Caco-2 (cell line): Measurements from ENCODE around the gene PLA2G4F. TPM values are rescaled to one million over a fixed set of nuclear protein-coding genes. Genes with fewer than 3 reads are reported as not detected.

Source experiments
- BruUV-seq: library from RNA; stranded (reverse); fragments of 400-500 nt; replicated peaks from 2 replicates; lab custom pipeline; 2021; lab: Mats Ljungman, UMichigan
- CTCF ChIA-PET: fragments of 300-600 bp; sonication (Branson Sonifier 250); formaldehyde crosslinking; loops from one replicate; lab custom pipeline; 2022; ENCODE audit warnings: antibody characterized with exemption; lab: Charles Lee
- POLR2A ChIA-PET: fragments of 300-600 bp; sonication (Branson Sonifier 250); formaldehyde crosslinking; loops from one replicate; lab custom pipeline; 2022; ENCODE audit warnings: antibody characterized with exemption; lab: Charles Lee
- DNase-seq, 2 experiments: peaks; one replicate each; pipeline versions ENCODE4 v3.0.0 to v3.0.0-alpha.2; 2020 to 2022
- H3K27me3 ChIP-seq: replicated peaks from 2 replicates; pipeline ENCODE4 v1.6.0; 2011; ENCODE audit warnings: low read length; ENCODE audit not compliant: control insufficient read depth, insufficient read depth
- H3K36me3 ChIP-seq: 2 replicates; pipeline ENCODE4 v1.5.1; 2011; ENCODE audit warnings: low read length; ENCODE audit not compliant: control insufficient read depth, insufficient read depth
- H3K4me1 ChIP-seq: fragments of 250-450 bp; sonication (Bioruptor Pico); 2 replicates; pipeline ENCODE4 v1.5.1; 2020; ENCODE audit warnings: mild to moderate bottlenecking
- H3K4me3 ChIP-seq: 2 replicates; pipeline ENCODE4 v1.5.1; 2011; ENCODE audit warnings: low read depth, mild to moderate bottlenecking, control low read depth, low read length
- H3K9me3 ChIP-seq: fragments of 250-450 bp; sonication (Bioruptor Pico); 2 replicates; pipeline ENCODE4 v1.5.1; 2020; ENCODE audit warnings: mild to moderate bottlenecking, moderate library complexity
- H3K27ac Mint-ChIP-seq: one replicate; pipeline ENCODE4 v1.8.0; 2022; ENCODE audit warnings: mixed read lengths; ENCODE audit not compliant: unreplicated experiment
- H3K27me3 Mint-ChIP-seq: one replicate; pipeline ENCODE4 v1.8.0; 2022; ENCODE audit warnings: mixed read lengths; ENCODE audit not compliant: insufficient read depth, unreplicated experiment
- H3K36me3 Mint-ChIP-seq: one replicate; pipeline ENCODE4 v1.8.0; 2022; ENCODE audit warnings: mild to moderate bottlenecking, mixed read lengths; ENCODE audit not compliant: insufficient read depth, unreplicated experiment
- H3K4me1 Mint-ChIP-seq: one replicate; pipeline ENCODE4 v1.8.0; 2022; ENCODE audit warnings: low read depth, mixed read lengths; ENCODE audit not compliant: unreplicated experiment
- H3K4me3 Mint-ChIP-seq: one replicate; pipeline ENCODE4 v1.8.0; 2022; ENCODE audit warnings: mild to moderate bottlenecking, moderate library complexity, mixed read lengths; ENCODE audit not compliant: unreplicated experiment
- H3K9me3 Mint-ChIP-seq: one replicate; pipeline ENCODE4 v1.8.0; 2022; ENCODE audit warnings: mixed read lengths; ENCODE audit not compliant: unreplicated experiment
- CTCF ChIP-seq, 2 experiments: fragments of 200-600 bp in 1 of 2; IDR thresholded peaks; 1 replicate in 1 of 2; 2 replicates in 1 of 2; pipeline versions ENCODE4 v1.5.1 to v1.8.0; 2011 to 2022; ENCODE audit warnings: antibody characterized with exemption in 1 of 2, control low read depth in 1 of 2, inconsistent platforms in 1 of 2, low read depth in 1 of 2, low read length in 1 of 2, mild to moderate bottlenecking in 1 of 2, moderate library complexity in 1 of 2; ENCODE audit not compliant: insufficient read depth in 1 of 2, severe bottlenecking in 1 of 2, unreplicated experiment in 1 of 2
- intact Hi-C: fragments of 100-400 bp; cut with micrococcal nuclease; formaldehyde crosslinking; loops from one replicate; pipeline ENCODE4 v1.10.0; 2022; ENCODE audit not compliant: unreplicated experiment
- total RNA-seq: library from RNA; stranded (reverse); gene quantifications from 2 replicates; pipeline ENCODE4 v1.2.3, GENCODE V29; 2022

The PLA2G4F gene
- total RNA-seq, 1 experiment from 2014 or later: 2.9 TPM

DNA sequence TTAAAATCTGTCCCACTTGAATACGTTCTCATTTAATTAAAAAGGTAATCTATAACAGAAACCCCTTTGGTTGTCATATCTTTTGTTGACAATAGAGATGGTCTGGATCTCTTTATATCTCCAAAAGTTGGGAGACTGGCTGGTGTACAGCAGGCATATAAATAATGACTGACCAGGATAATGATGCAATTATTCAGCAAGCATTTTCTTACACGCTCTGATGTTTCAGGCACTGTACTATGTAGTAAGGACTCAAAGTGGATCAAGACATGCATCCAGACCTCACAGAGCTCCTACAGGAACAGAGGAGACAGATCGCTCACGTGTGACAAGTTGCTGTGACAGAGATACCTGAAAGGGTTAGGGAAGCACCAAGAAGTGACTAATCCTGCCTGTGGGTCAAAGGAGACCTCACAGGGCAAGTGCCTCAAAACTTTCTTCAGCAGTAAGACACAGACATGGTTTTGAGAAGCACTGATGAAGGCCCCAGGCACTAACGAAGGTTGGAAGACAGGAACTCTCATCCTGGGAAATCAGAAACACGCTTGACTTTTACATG is 26.0 kb upstream of the PLA2G4F start:
- no peak for DNase-seq
- Mint-ChIP-seq H3K27ac (peak overlapping the region; percentile 30), H3K4me1 (no peaks in the 10 kb centered on the region), H3K27me3 (no peaks in the 10 kb centered on the region), H3K36me3 (peaks cover 51% of the 10 kb centered on the region), H3K4me3 (no peak overlapping the region), H3K9me3 (no peaks in the 10 kb centered on the region)
- H3K9me3 ChIP-seq: no peaks in the 10 kb centered on the region
- no peaks in the 10 kb centered on the region for H3K27me3 ChIP-seq
- ChIA-PET CTCF (no interaction called here), POLR2A (no interaction called here)
- no TSS peak for BruUV-seq
- H3K36me3 ChIP-seq: no peaks in the 10 kb centered on the region; the same call in 1 of the 2 replicates
- H3K4me3 ChIP-seq: no peak overlapping the region
- TF ChIP-seq CTCF (IDR thresholded peaks at IDR 0.05; ENCODE audit: insufficient read depth in 1 of 2, low read depth in 1 of 2, low read length in 1 of 2, severe bottlenecking in 1 of 2, unreplicated experiment in 1 of 2): no peak
- intact Hi-C loops: no loop called here
- H3K4me1 ChIP-seq: no peaks in the 10 kb centered on the region

DNA sequence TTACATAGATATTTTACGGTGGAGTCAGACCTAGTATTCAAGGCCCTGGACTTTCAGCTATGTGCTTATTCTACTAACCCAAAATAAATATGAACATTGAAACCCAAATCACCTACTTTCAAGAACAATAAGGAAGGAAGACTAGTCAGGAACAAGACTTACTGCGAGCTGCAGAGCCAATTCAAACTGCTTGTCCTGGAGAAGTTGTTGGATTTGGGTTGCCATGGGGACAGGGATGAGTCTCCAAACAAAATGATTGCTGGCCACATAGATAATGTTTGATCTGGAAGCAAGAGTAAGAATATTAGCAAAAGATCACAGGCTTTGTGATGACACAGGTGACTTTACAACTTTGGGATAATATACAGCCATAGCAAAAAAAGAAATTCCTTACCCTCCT is 21.6 kb upstream of the PLA2G4F start:
- peak in 1 of 2 experiments; percentile 15 for DNase-seq
- ChIA-PET POLR2A (no interaction called here), CTCF (no interaction called here)
- Mint-ChIP-seq H3K27ac (no peak overlapping the region), H3K4me3 (no peak overlapping the region), H3K36me3 (peaks cover 46% of the 10 kb centered on the region), H3K27me3 (no peaks in the 10 kb centered on the region), H3K4me1 (no peaks in the 10 kb centered on the region), H3K9me3 (no peaks in the 10 kb centered on the region)
- H3K4me3 ChIP-seq: no peak overlapping the region
- H3K36me3 ChIP-seq: no peaks in the 10 kb centered on the region; the same call in 1 of the 2 replicates
- H3K4me1 ChIP-seq: no peaks in the 10 kb centered on the region
- no peak for TF ChIP-seq CTCF (IDR thresholded peaks at IDR 0.05; ENCODE audit: insufficient read depth in 1 of 2, low read depth in 1 of 2, low read length in 1 of 2, severe bottlenecking in 1 of 2, unreplicated experiment in 1 of 2)
- intact Hi-C loops: no loop called here
- no peaks in the 10 kb centered on the region for H3K9me3 ChIP-seq
- H3K27me3 ChIP-seq: no peaks in the 10 kb centered on the region
- BruUV-seq: no TSS peak

DNA sequence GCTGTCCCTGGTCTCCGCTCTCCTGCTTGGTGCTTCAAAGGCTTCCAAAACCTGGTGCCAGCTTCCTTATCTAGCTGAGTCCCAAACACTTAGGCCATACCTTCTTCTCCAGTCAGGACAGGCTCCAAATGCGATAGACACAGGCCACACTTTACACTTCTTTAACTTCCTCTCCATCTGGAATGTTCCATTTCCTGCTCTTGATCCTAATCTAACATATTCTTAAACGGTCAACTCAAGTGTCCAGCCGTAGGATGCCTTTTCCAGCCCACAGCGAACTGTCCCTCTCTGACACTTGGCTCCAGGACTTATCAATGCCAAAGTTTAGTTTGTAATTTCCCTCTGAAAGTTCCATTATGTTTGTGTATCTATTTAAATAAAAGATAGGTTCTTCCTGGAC is 19.2 kb upstream of the PLA2G4F start:
- H3K36me3 Mint-ChIP-seq: peaks cover 37% of the 10 kb centered on the region
- no peaks in the 10 kb centered on the region for H3K4me1 Mint-ChIP-seq

More for the DNA sequence above, 19.2 kb upstream of the PLA2G4F start:
- intact Hi-C loops: no loop called here
- Histone ChIP-seq H3K4me1 (no peaks in the 10 kb centered on the region), H3K9me3 (no peaks in the 10 kb centered on the region), H3K27me3 (no peaks in the 10 kb centered on the region), H3K4me3 (no peak overlapping the region), H3K36me3 (no peaks in the 10 kb centered on the region; the same call in 1 of the 2 replicates)
- Mint-ChIP-seq H3K4me3 (no peak overlapping the region), H3K27me3 (no peaks in the 10 kb centered on the region), H3K9me3 (no peaks in the 10 kb centered on the region), H3K27ac (no peak overlapping the region)
- DNase-seq: no peak
- CTCF ChIA-PET: no interaction called here
- no peak for TF ChIP-seq CTCF (IDR thresholded peaks at IDR 0.05; ENCODE audit: insufficient read depth in 1 of 2, low read depth in 1 of 2, low read length in 1 of 2, severe bottlenecking in 1 of 2, unreplicated experiment in 1 of 2)
- POLR2A ChIA-PET: no interaction called here
- no TSS peak for BruUV-seq
